Osteocyte (in vitro differentiated cells): ENCODE measurements around the gene CDK19. TPM values are rescaled to one million over a fixed set of nuclear protein-coding genes. Genes with fewer than 3 reads are reported as not detected.

ENCODE experiments used
- DNase-seq: peaks from one replicate; pipeline ENCODE4 v3.0.0; 2021; ENCODE audit warnings: mixed read lengths; ENCODE audit not compliant: unreplicated experiment; ENCODE audit errors: extremely low spot score
- H3K27ac Mint-ChIP-seq: one replicate; pipeline ENCODE4 v1.8.0; 2021; ENCODE audit warnings: mild to moderate bottlenecking, mixed read lengths; ENCODE audit not compliant: unreplicated experiment
- H3K27me3 Mint-ChIP-seq: one replicate; pipeline ENCODE4 v1.8.0; 2021; ENCODE audit warnings: mixed read lengths; ENCODE audit not compliant: unreplicated experiment
- H3K36me3 Mint-ChIP-seq: one replicate; pipeline ENCODE4 v1.8.0; 2021; ENCODE audit warnings: mixed read lengths; ENCODE audit not compliant: unreplicated experiment
- H3K4me1 Mint-ChIP-seq: one replicate; pipeline ENCODE4 v1.8.0; 2021; ENCODE audit warnings: mixed read lengths; ENCODE audit not compliant: unreplicated experiment
- H3K4me3 Mint-ChIP-seq: one replicate; pipeline ENCODE4 v1.8.0; 2021; ENCODE audit warnings: mild to moderate bottlenecking, moderate library complexity, mixed read lengths; ENCODE audit not compliant: unreplicated experiment
- H3K9me3 Mint-ChIP-seq: one replicate; pipeline ENCODE4 v1.8.0; 2021; ENCODE audit warnings: mixed read lengths; ENCODE audit not compliant: unreplicated experiment
- total RNA-seq: library from RNA; stranded (reverse); gene quantifications from 2 replicates; pipeline ENCODE4 v1.2.1, GENCODE V29; 2021
- TF ChIP-seq, protein P1 (sequence below): fragments of 200-600 bp; sonication (generic); IDR thresholded peaks from 2 replicates; pipeline ENCODE4 v1.5.0; 2021; ENCODE audit warnings: antibody characterized with exemption, mild to moderate bottlenecking, moderate library complexity

CDK19 gene
- total RNA-seq, 1 donor from 2014 or later: 32.4 TPM

DNA sequence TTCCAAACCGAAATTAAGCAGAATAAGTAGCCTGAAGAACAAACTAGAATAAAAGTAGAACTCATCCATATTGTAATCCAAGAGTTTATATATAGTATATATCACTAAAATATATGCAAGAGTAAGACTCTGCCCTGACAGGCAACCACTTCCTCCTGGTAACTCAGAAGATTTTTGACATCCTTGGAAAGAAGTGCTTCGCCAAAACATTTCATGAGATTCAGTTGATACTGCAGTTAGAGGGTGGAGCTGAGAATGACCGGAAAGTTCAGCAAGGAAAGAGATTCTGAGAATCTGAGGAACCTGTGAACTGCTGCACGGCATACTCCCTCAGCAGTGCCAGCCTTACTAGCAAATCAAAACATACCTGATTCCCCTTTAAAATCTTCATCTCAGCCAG lies 79.6 kb downstream of the CDK19 start:
- TF ChIP-seq, protein P1, sequence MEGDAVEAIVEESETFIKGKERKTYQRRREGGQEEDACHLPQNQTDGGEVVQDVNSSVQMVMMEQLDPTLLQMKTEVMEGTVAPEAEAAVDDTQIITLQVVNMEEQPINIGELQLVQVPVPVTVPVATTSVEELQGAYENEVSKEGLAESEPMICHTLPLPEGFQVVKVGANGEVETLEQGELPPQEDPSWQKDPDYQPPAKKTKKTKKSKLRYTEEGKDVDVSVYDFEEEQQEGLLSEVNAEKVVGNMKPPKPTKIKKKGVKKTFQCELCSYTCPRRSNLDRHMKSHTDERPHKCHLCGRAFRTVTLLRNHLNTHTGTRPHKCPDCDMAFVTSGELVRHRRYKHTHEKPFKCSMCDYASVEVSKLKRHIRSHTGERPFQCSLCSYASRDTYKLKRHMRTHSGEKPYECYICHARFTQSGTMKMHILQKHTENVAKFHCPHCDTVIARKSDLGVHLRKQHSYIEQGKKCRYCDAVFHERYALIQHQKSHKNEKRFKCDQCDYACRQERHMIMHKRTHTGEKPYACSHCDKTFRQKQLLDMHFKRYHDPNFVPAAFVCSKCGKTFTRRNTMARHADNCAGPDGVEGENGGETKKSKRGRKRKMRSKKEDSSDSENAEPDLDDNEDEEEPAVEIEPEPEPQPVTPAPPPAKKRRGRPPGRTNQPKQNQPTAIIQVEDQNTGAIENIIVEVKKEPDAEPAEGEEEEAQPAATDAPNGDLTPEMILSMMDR: no peak
- peaks cover 11% of the 10 kb centered on the region for H3K36me3 Mint-ChIP-seq
- no peak for DNase-seq
- H3K4me3 Mint-ChIP-seq: no peak overlapping the region
- H3K27me3 Mint-ChIP-seq: no peaks in the 10 kb centered on the region
- peaks cover 18% of the 10 kb centered on the region for H3K4me1 Mint-ChIP-seq
- no peak overlapping the region for H3K27ac Mint-ChIP-seq
- peaks cover 5% of the 10 kb centered on the region for H3K9me3 Mint-ChIP-seq

DNA sequence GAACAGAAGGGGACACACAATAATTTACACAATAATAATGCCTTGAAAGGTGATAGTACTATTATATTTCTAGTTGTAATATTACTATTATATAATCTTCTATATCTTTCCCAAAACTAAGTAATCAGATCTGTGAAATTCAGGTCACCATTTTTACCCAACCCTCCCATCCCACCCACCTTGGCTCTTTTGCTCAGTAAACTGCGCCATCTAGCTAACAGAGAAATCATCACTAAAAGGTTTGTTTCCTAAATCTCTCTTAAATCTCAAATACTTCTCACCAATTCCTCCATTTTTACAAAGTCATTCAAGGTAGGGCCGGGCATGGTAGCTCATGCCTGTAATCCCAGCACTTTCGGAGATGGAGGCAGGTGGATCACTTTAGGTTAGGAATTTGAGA lies 83.4 kb downstream of the CDK19 start:
- H3K27me3 Mint-ChIP-seq: no peaks in the 10 kb centered on the region
- TF ChIP-seq, protein P1: no peak
- H3K27ac Mint-ChIP-seq: no peak overlapping the region
- H3K9me3 Mint-ChIP-seq: no peaks in the 10 kb centered on the region
- DNase-seq: no peak
- peaks cover 11% of the 10 kb centered on the region for H3K36me3 Mint-ChIP-seq
- no peaks in the 10 kb centered on the region for H3K4me1 Mint-ChIP-seq
- H3K4me3 Mint-ChIP-seq: no peak overlapping the region

DNA sequence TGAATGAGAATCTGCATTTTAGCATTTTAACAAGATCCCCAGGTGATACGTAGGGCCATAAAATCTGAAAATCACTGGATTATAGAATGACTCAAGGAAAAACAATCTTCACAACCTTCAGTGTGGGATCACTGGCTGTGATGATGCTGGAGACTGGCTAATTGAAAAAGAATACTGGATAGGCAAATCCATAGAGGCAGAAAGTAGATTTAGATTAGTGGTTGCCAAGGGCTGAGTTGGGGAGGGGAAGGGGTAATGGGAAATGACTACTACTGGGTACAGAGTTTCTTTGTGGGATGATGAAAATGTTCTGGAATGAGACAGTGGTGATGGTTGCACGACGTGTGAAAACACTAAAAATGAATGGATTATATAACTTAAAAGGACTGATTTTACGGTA lies 84.1 kb downstream of the CDK19 start:
- TF ChIP-seq, protein P1: no peak
- Mint-ChIP-seq H3K36me3 (peaks cover 11% of the 10 kb centered on the region), H3K9me3 (no peaks in the 10 kb centered on the region), H3K27ac (no peak overlapping the region), H3K4me1 (no peaks in the 10 kb centered on the region), H3K27me3 (no peaks in the 10 kb centered on the region), H3K4me3 (no peak overlapping the region)
- DNase-seq: no peak

DNA sequence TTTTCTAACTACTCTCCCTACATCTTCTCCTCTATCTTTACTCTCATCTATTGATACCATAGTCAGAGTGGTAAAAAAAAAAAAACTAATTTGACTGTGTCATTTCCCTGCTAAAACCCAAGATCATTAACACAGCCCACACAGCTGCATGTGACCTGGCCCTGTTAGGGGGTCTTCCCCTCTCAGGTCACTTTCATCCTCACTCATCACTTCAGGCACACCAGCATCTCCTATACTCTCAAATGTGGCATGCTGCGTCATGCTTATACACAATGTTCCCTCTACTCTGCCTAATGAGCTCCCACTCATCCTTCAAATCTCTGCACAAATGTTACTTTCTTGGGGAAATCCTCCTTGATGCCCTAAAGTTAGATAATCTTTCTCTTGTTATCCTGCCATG lies 86.8 kb downstream of the CDK19 start:
- H3K9me3 Mint-ChIP-seq: no peaks in the 10 kb centered on the region
- H3K36me3 Mint-ChIP-seq: peaks cover 8% of the 10 kb centered on the region
- H3K27me3 Mint-ChIP-seq: no peaks in the 10 kb centered on the region
- H3K4me3 Mint-ChIP-seq: no peak overlapping the region
- TF ChIP-seq, protein P1: no peak
- H3K27ac Mint-ChIP-seq: no peak overlapping the region
- no peaks in the 10 kb centered on the region for H3K4me1 Mint-ChIP-seq
- no peak for DNase-seq

DNA sequence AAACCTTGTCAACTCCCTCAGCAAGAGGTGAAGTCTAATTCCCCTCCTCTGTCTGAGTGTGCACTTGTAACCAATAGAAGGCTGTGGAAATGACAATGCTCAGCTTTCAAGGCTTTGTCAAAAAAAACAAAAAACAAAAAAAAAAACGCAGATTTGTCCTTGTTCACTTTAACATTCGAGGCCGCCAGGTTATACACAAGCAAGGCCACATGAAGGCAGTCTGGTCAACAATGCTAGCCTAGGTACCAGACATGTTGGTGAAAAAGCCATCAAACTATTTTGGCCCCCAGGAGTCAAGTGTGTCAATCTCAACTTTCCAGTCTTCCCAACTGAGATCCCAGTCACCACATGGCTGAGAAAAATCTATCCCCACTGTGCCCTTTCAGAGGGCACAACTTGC lies 92.3 kb downstream of the CDK19 start:
- no peak for DNase-seq
- no peaks in the 10 kb centered on the region for H3K4me1 Mint-ChIP-seq
- TF ChIP-seq, protein P1: no peak
- peaks cover 5% of the 10 kb centered on the region for H3K36me3 Mint-ChIP-seq
- no peak overlapping the region for H3K4me3 Mint-ChIP-seq
- H3K27me3 Mint-ChIP-seq: no peaks in the 10 kb centered on the region
- no peaks in the 10 kb centered on the region for H3K9me3 Mint-ChIP-seq
- H3K27ac Mint-ChIP-seq: no peak overlapping the region
